NCI-H524 (cell line): ENCODE results near the gene EBP.

Experiments
- DNase-seq, 2 experiments: peaks; one replicate each; lab custom pipeline; 2025; lab: John Stamatoyannopoulos, UW

EBP gene

DNA sequence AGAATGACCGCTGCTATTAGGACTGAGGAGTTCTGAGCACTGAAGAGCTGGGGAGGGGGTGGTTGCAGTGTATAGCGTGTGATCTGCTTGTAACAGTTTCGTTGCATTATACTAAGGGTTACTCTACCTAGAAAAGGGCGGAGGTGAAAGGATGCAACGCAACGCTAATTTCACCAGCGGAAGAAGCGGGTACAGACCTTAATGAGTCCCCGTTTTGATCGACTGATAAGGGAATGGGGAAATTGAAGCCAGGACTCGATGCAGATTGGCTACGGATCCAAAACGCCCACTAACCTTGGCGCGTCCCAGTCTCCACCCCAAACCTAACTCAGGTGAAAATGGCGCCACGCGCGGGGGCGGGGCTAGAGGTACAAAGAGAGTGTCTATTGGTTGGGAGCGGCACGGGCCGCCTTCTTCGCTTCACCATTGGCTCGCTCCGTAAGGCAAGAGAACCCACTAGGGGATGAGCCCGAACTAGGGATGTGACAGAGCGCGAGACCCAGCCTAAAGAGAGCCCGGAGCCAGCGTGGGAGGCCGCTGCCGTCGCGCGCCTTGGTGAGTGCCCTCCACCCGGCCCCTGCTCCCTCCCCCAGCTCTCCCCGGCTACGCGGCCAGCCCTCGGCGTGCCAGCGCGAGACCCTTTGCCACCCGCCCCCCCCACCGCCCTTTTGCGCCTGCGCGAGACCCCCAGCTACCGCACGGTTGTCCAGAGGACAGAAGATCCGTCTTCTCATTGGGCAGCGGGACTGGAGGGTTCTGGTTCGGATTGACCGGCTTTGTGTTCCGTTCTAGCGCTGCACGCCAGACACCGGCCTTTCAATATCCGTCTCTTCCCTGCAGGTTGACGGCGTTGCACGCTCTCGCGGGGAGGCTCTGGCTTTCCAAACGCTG lies at the start of gene EBP:
Gene EBP (plus strand): TSS at position 456 of the 891 bp plus-strand sequence. CDS start 1,964 bp downstream, outside the sequence.
- DNase-seq = peak; percentile 98

DNA sequence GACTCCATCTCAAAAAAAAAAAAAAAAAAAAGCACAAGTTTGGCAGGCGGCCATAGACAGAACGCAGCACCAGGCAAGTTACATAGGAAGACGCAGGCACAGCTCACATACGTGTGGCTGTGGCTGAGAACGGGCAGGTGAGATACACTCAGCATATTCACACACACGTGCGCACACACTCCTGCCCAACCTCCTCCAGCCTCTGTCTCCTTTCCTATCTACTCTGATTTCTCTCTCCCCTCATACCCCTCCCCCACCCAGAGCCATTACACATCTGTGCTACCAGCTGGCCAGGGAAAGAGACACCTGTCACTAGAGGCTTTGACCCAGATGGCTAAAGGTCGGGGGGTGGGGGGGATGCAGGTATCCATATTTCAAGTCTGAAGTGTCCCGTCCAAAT lies 49.4 kb upstream of the EBP start:
- DNase-seq = peak; percentile 92 to 93

DNA sequence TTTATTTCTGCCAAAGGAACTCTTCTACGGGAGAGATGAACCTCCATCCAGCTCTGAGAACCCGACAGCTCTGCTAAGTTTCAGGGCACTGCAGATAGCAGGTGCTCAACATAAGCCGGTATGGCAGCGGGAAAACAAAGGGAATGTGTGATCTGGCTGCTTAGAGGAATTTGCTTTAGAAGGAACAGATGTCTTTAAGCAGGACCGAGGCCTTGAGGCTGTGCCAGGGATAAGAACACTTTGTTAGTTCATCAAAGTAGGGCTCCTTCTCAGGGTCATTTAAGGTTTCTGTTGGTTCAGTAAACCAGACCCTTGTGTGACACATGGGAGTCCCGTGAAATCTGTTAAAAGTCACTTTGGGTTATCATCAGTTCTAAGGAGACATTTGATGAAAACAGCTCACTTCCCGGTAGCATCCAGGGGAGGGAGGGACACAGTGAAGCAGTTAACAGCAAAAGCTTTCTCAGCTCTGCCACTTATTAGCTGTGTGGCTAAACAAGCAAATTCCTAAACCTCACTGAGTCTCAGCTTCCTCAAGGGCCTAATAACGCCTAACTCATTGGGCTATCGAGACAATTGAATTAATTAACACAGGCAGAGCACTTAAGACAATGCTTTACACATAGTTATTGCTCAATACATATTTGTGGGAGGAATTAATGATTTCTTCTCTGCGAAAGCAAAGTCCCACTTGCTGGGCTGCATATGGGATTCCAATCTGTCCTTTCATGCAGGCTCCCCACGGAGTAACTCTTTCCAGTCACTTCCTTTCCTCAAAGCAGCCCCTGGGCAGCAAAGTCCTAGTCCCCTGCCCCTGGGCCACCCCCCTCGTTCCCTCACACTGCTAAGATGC lies 48.5 kb upstream of the EBP start:
- peak; percentile 82 to 94 for DNase-seq

DNA sequence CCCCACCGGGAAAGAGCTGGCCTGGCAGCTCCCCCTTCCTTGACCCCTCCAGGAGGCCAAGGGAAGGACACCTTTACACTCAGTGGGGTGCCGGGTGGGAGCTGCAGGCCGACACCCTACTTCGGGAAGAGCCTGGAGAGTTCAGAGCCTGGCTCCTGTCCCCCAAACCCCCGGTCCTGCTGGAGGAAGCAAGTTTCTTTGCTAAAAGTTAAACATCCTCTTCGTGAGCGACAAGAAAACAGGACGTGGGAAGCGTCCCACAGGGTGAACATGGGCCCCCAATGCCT lies 48.0 kb upstream of the EBP start:
- DNase-seq = no peak

DNA sequence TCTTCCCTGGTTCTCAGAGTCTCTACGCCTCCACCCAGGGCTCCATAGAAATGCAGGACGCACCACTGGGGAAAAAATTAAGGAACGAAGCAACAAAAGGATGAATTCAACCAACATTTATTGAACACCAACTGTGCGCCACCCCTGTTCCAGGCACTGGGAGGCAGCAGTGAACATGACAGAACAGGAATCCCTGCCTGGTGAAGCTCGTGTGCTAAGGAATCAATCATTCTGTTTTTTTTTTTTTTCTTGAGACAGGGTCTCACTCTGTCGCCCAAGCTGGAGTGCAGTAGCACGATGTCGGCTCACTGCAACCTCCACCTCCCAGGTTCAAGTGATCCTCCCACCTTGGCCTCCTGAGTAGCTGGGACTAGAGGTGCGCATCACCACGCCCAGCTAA lies 47.5 kb upstream of the EBP start:
- peak in 1 of 2 experiments; percentile 29 for DNase-seq

DNA sequence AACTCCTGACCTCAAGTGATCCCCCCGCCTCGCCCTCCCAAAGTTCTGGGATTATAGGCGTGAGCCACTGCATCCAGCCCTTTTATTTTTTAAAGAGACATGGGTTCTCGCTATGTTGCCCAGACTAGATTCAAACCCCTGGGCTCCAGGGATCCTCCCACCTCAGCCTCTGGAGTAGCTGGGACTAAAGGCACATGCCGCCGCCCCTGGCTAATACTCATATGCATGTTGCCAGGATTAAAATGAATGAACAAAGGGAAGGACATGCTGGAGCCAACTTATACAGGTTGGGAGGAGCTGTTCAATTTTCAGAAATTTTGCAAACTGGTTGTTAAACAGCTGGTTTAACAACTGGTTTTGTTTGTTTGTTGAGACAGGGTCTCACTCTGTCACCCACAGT lies 47.0 kb upstream of the EBP start:
- no peak for DNase-seq

DNA sequence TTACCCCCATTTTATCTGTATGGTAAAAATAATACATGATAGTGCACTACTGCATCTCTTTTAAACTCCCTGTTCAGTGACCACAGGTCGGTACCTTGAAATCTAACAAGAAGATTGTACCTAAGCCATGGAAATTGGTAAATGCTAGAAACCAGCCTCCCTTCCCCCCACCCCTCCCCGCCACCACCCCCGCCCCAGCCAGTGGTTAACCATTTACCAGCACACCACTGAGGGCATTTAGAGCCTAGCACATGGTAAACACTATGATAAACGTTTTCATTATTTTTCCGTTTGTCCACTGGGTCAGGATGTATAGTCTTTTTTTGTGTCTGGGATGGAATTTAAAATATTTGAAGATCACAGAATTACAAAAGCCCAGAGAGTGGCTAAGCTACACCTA lies 46.3 kb upstream of the EBP start:
- peak in 1 of 2 experiments; percentile 39 for DNase-seq

DNA sequence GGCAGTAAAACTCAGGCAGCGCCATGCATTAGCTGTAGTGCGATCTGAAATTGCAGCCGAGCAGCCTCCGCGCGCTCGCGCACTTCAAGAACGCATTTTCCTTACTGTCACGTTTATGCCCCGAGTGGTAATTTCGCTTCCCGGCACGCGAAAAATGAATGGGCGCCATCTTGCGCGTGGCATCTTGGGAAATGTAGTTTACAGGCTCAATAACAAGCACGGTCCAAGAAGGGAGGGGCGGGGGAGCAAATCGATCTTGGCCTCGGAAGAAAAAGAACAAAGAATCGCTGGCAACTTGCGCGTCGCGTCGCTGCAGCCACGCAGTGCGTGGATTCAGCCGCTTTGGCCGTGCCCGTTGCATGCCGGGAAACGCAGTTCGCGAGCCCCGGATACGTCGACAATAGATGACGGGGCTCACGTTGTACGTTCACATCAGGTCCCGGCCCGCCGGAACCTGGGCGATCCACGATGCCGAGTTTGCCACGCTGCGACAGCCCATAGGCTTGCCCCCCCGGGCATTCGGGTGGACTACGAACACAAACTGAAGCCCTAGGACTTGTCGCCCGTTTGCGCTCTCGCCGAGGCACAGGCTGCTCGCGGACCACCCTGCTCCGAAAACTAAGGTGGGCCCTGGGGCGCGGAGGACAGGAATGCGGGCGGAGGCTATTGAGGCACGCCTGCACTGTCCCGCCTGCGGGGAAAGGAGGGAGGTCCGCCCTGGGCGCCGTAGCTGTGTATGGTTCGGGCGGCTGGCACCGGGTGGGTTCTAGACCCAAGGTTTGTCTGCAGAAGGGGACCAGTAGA lies 45.6 kb upstream of the EBP start, which contains the start of gene FTSJ1:
Gene FTSJ1 (plus strand): TSS at position 426 of the 804 bp plus-strand sequence. CDS start 1,849 bp downstream, outside the sequence.
- peak; percentile 92 to 96 for DNase-seq

DNA sequence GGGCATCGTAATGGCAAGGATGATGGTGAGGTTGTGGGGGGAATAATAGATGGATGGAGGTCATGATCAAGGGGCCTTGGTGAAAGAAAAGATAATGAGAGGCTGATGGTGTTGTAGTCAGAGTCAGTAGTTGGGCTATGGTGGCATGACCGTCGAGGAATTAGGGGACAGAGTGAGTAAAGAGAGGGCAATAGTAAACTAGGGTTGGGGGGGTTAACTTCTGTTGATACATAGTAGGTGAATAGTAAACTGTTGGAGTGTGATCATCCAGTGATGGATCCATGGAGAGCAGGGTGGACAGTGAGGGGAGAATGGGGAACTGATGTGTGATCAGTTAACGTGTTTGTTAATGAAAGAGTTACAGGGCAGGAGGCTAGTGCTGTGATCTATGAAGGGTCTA lies 44.7 kb upstream of the EBP start:
- DNase-seq = no peak

DNA sequence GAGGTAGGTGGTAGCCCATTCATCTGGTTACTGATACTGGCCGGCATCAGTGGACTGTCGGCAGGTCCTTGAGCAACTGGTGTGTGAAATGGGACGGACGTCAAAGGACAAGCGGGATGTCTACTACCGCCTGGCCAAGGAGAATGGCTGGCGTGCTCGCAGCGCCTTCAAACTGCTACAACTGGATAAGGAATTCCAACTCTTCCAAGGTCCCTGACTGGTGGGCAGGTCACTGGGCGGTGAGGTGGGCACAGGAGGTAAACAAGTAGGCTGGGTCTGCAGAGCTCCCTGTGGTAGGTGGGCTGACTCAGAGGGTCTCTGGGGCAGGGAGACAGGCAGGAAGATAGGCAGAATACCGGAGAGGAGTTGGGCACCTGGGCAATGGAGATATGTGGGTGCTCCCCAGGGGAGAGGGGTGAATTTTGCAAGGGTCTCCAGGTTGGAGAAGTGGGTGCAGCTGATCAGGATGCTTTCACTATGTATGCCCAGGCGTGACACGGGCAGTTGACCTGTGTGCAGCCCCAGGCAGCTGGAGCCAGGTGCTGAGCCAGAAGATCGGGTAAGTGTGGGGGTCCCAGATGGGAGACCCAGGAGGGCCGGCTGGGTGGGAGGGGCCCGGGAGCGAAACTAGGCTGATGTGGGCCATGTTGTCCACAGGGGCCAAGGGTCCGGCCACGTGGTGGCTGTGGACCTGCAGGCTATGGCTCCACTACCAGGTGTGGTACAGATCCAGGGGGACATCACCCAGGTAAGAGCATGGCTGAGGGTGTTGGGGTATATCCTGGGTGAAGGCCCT lies 43.5 kb upstream of the EBP start:
- no peak for DNase-seq

DNA sequence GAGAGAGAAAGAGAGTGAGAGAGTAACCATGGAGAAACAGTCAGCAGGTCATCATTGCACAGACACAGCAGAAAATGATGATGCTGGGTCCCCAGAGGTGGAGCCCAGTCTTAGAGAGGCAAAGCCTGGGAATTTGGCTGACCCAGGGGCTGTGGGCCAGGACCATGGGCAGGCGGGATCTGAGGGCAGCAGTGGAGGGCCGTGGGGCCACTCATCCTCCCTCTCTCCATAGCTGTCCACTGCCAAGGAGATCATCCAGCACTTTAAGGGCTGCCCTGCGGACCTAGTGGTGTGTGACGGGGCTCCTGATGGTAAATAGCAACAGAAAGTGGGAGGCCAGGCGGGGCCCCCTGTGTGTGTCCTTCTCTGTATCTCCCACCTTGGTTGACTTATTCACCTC lies 42.8 kb upstream of the EBP start:
- DNase-seq = no peak

DNA sequence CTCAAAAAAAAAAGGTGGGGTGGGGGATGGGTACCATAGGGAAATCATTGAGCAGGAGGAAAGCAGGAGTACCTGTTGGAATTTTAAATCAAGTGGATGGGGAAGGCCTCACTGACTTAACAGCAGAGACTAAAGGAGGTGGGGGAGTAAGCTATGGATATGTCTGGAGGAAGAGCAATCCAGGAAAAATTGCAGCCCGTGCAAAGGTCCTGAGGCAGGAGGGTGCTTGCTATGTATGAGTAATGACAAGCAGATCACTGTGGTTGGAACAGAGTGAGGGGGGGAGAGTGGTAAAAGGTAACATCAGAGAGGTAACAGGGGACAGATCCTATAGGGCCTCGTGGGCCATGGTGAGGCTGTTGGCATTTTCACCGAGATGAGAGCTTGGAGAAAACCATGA lies 41.5 kb upstream of the EBP start:
- no peak for DNase-seq

DNA sequence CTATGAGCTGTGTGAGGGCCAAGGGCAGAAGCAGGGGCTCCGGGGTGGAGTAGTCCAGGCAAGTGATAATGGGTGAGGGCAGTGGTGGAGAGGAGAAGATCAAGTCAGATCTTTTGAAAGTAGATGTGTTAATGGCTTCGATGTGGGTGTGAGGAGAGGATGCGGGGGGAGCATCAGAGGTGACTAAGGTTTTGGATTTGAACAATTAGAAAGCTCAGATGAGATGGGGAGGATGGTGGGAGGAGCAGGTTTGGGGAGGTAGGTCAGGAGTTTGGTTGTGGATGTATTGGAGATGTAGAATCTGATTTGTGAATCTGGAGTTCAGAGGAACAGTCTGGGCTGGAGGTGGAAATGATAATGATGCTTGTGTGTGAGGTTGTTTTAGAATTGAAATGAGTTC lies 41.0 kb upstream of the EBP start:
- DNase-seq = no peak

DNA sequence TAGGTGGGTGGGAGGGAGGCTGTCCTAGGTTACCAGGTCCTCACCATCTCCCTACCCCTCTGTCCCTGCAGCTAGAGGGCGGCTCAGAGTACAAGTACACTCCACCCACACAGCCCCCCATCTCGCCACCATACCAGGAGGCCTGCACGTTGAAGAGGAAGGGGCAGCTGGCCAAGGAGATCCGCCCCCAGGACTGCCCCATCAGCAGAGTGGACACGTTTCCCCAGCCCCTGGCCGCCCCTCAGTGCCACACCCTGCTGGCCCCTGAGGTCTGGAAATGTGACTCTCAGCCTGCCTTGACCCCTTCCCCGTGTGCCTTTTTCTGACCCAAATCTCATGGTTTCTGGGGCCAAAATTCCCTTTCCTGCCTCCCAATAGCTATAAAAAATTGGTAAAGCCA lies 39.1 kb upstream of the EBP start:
- DNase-seq = no peak

DNA sequence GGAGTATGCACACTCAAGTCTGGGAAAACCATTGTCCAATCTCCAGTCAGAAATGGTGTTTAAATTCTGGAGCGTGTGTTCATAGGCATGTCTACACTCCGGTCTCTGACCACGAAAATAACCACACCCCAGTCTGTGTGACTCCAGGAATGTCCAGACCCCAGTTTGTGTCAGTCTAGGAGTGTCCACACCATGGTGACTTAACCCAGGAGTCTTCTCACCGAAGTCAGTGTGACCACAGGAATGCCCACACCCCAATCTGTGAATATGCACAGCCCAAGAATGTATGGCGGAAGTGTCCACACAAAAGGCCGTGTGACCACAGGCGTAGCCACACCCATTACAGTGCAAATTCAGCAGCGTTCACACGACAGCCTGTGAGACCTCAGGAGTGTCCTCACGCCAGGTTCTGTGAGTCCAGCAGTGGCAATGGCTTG lies 34.2 kb upstream of the EBP start:
- DNase-seq = no peak

DNA sequence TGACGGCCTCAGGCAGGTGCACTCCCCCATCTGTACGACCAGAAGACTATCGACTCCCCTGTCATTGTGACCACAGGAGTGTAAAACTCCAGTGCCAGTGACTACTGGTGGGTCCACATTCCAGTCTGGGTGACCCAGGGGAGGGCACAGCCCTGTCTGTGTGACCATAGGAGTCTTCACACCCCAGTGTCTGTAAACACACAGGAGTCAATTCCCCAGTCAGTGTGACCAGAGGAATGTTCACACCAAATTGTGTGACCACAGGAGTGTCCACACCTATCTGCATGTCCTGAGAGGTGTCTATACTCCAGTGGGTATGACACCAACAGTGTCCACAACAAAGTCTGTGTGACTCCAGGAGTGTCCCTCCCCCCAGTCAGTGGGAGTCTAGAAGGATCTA lies 33.6 kb upstream of the EBP start:
- DNase-seq = no peak

DNA sequence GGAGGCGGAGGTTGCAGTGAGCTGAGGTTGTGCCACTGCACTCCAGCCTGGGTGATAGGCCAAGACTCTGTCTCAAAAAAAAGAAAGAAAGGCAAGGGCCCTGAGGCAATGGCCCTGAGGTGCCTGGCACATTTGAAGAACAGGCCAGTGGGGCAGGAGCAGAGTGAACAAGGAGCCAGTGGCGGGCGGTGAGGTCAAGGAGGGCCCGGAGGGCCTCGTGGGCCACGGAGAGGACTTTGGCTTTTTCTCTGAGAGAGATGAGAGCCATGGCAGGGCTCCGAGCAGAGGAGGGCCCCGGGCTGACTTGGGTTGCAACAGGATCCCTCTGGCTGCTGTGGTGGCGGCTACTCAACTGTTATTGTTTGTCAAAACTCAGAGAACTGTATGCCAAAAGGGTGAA lies 32.3 kb upstream of the EBP start:
- DNase-seq = no peak

DNA sequence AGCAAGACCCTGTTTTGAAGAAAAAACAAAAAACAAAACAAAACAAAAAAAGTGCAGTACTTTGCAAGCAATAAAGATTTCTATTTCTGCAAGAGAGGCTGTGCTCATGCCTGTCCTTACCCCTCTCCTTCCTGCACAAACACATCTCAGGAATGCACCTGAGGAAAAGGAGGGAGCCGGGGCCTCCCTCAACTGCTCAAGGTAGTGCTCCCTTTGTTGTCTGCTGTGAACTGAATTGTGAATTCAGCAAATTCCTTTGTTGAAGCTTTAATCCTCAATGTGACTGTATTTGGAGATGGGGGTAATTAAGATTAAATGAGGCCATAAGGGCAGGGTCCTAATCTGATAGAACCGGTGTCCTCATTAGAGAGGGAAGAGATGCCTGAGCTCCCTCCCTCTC lies 31.7 kb upstream of the EBP start:
- peak in 1 of 2 experiments; percentile 17 for DNase-seq

DNA sequence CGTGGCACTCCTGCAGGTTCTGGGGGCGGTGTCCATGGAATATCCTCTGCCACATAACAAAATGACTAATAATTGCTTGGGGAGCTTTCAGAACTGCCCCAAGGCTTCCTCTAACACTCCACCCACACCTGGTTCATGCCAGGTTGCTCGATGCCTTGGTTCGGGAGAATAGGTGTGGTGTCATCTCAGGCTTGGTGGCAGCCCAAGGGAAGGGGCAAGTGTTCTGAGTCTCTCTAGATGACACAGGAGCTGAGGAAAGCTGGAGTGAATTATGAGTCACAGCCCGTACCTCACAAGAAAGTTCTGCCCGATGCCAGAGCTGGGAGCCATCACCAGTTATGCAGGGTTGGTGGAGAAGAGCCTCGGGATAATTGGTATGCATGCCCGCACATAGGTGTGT lies 30.9 kb upstream of the EBP start:
- DNase-seq = no peak

DNA sequence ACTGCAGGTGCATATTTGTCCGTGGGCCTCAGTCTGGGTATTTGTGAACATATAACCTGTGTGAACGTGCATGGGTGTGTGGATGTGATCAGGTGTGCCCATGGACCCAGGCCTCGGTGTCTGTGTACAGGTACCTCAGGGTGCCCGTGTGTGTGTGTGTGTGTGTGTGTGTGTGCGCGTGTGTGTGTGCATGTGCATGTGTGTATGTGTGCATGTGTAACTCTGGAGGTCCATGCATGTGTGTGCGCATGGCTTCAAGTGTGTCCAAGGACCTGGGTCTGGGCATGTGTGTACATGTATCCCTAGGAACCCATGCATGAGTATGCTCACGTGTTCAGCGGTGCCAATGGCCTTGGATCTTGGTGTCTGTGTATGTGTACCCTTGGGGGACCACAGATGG lies 29.8 kb upstream of the EBP start:
- no peak for DNase-seq

DNA sequence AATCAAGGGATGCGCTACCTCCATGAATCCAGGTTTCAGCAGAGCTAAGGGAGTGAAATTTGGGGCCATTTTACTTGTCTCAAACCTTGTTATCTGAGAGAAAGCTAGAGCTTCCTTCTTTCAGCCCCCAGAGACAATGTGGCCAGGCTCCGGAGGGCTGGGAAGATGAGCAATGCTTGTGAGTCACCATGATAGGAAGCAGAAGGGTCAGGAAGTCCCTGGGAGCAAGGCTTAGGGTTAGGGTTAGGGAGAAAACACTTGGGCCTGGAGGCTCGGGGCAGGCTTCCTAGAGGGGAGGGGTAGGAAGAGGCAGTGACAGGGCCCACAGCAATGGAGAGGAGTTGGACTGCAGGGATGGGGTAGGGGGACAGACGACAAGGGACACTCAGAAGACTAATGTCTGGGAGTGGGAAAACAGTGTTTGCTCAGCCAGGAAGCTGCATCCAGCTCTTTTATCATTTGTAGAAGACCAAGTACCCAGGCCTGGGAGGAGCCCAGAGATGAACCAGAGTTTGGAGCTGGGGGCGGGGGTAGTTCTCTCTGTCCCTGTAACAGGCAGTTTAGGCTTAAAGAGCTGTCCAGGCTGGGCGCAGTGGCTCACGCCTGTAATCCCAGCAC lies 29.2 kb upstream of the EBP start:
- no peak for DNase-seq
